ENCODE measurements around the gene GPER1.
"Not testable (repeated sequence)": the region's sequence is repeated elsewhere in the genome, so short reads cannot be mapped to it uniquely, and the experiment has no call there.

Gene GPER1

DNA sequence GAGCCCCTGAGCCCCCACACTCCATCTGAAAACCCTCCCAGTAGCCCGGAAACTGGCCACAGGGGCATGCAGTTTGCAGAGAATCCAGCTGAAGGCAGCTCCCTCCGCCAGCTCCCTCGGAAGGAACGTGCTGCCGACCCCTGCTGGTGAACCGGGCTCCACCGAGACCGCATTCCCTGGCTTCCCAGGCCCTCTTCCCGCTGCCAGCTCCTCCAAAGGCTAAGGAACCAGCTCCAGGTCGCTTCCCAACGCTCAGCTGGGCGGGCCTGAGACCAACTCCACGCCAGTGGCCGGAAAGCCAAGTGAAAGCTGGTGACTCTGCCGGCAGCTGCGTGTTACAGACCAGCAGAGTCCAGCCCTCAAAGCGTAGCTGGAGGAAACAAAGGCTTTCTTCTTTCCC is 35.8 kb downstream of the GPER1 start:
- peak; percentile 26 for DNase-seq

DNA sequence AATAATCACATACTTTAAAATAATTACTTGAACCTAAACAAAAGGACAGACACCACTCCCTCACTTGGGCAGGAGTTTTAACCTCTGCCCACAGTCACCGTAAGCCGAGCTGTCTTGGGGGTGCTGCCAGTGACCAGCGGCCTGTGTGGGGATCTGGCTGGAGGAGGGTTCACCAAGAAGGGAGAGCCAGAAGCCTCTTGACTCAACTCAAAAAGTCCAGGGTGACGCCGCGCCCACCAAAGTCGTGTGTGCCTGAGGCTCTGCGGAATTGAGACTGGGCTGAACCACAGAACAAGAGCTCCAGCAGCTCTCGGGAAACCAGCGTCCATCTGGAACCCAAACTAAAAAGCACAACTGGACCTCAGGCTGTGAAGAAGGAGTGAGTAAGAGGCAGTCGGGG is 36.3 kb downstream of the GPER1 start:
- DNase-seq: no peak

DNA sequence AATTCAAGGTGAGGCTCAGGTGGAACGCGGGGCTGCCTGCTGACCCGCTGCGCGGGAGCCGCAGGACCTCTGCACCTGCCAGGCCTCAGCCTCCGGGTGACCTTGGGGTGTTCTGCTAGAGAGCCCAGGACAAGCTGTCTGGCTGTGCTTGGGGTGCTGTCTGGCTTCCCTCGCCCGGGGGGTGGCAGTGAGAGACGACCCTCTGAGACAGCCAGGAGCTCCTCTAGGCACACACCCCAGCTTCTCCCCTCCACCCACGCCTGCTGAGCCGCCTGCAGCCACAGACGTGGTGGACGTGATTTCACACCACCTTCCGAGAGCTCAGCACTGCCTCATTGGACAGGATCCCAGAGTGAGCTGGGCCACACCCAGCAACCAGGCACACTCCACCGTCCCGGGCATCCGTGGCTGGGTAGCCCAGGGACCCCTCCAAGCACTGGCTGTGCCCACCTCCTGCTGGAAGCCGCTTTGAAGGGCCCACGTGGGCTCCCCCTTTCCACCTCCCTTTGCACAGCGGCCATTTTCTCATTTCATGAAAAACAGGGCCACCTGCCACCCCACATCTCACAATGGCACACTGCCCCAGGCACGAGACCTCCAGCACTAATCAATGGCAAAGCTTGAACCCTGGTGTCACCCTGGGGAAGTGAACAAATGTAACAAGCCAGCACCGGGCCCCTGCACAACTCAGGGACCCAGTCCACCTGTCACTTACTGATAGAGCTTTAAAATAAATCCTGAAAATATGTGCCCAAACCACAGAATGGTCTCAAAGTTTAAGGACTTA is 37.1 kb downstream of the GPER1 start:
- no peak for DNase-seq

DNA sequence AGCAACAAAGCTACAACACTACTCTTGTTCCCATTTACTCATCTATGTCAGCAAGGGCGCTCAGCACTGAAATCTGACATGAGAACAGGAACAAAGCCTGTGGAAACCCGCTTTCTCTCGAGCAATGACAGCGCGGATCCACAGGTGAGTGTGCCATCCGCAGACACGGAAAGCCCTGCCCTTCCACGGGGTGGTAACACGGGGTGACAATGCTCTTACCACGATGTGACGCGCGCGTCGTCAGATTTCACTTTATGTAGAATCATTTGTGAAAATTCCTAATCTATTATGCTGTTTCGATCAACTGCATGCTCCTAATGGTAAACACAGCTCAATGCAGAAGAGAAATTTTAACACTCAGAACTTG is 37.7 kb downstream of the GPER1 start:
- DNase-seq: no peak

DNA sequence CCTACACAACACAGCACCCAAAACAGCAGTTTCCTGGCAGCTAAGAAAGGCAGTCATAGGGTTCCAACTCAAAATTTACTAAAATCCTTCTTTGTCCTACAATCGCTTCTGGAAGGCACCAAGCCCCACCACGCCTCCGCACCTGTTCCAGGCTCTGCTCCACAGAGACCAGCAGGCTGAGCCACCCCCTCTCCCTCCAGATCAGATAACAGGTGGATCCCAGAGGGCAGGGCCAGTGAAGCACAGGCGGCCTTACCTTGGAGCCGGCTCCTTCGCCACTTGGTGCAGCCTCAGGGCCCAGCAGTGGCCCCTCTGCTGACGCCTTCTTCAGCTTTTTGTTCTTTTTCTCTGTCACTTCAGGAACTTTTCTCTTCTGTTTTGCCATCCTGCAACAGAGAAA is 39.1 kb downstream of the GPER1 start:
- DNase-seq: no peak

DNA sequence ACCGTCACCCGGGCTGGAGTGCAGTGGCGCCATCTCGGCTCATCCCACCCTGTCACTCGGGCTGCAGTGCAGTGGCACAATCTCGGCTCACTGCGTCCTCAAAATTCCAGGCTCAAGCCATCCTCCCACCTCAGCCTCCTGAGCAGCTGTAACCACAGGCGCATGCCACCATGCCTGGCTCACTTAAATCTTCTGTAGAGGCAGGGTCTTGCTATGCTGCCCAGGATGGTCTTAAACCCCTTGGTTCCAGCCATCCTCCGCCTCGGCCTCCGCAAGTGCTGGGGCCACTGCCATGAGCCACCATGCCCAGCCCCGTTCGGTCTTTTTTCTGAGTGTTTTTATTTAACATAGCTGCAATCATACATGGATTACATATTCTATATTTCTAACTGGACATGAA is 41.5 kb downstream of the GPER1 start:
- DNase-seq: no peak

DNA sequence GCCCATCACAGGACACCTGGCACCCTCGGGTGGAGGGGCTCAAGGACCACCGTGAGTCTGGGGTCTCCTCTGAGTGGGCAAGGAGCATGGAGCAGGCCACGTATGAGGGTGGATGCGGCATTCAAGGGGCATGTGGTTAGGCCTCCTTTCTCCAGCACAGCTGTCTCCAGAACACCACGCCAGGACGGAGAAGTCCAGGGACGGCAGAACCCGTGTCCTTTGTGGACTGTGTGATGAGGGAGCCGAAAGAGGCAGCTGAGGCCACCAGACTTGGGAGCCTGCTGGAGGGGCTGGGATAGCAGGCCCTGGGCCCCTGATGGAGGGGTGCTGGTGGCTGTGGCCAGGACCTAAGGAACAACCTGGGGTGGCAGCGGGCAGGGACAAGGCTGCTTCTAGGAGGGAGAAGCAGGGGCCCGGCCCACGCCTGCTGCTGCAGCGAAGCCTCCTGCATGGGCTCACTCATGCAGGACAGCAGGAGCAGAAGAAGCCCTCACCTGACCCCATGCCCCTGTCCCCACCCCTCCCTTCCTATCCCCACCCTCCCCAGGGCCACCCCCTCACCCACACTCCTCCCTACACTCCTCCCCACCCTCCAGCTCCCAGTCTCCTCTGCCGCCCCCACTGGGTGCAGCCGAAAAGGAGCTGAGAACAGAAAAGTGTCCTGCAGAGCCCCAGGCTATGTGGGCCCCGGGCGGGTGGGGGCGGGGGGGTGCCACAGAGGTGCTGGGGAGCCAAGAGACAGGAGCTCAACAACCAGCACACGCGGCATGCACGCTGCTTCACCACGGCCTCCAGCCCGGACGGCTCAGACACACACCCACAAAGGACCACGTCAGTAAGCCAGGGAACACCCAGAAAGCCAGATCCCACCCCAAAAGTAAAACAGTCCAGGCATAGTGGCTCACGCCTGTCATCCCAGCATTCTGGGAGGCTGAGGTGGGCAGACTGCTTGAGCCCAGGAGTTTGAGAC is 42.4 kb downstream of the GPER1 start:
- no peak for DNase-seq

DNA sequence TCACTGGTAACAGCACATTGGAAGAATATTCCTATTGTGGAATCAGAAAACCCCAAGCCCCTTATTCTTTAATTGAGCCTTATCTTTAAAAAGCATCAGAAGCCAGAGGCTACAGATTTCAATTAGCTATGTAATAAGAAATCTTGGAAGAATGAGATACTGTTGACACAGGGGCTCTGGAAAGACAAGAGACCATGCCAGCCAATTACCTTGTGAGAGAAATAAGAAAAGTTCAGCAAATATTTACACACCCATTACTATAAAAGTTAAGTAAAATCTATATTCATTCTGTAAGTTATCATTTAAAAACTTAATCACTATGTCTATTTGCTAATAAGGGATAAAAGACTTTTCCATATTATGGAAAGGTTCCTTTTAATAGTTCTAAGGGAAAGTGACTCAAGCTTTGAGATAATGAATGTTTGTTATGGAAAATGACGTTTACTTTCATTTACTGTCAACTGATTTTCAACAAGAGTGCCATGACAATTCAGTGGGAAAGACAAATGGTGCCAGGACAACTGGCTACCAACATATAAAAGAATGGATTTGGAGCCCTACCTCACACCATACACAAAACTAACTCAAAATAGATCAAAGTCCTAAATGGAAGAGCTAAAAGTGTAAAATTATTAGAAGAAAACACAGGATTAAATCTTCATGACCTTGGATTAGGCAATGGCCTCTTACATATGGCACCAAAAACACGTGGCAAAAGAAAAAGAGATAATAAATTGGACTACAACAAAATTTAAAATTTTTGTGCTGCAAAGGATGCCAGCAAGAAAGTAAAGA is 43.8 kb downstream of the GPER1 start:
- DNase-seq: no peak

DNA sequence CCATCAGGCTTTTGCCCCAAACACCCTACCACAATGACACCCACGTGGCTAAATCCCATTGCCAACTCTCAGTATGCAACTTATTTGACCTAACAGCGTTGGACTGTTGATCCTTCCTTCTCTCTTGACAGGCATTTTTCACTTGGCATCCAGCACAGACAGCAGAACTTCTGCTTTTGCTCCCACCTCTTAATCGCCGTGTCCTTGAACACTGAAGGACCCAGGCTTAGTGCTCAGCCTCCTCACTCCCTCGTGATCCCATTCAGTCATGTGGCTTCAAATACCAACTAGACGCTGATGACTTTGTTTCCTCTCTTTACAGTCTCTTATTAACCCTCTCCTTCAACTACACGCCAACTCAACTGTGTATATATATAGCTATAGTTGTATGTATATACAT is 47.0 kb downstream of the GPER1 start:
- DNase-seq: no peak

DNA sequence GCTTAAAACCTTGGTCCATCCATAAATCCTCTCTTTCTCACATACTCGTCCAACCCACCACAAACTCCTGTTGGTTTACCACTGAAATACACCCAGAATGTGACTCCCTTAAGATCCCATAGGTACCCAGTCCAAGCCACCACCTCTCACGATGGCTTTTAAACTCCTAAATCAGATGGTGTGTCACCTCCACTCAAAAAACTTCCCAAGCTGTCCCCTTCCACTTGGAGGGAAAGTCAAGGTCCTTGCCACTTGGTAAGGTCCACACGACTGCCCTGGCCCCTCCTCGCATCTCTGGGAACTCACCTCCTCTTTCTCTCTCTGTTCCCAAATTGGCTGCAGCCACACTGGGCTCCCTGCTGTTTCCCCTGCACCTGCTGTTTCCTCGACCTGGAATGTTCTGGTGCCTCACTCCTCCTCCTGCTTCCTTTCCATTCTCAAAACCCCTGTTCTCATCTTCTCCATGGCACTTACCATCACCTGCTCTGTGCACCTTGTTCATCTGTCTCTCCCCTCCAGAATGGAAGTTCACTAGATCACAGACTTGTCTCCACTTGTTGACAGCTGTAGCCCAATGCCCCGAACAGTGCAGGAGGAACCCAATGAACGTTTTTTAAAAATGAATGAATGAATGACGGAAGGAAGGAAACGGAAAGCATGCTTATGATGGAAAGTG is 49.1 kb downstream of the GPER1 start:
- no peak for DNase-seq

DNA sequence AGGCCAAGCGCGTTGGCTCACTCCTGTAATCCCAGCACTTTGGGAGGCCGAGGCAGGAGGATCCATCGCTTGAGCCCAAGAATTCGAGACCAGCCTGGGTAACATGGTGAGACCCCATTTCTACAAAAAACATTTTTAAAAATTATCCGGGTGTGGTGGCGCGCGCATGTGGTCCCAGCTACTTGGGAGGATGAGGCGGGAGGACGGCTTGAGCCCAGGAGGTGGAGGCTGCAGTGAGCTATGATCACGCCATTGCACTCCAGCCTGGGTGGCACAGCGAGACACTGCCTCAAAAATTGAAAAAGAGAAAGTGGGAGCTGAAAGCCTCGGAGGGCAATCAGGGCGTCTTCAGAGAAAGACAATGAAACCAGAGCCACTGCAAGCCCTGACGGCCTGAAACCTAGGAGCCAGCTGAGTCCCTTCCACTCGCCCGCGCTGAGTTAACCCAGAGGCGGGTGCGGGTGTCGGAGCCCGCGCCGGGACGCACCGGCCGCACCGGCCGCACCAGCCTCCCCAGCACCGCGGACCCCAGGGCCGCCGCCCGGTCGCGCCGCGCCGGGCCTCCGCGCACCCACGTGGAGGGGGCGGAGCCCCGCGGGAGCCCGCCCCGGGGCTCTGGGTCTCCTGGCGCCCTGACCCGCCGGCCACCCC is 49.7 kb downstream of the GPER1 start:
- peak; percentile 17 for DNase-seq

DNA sequence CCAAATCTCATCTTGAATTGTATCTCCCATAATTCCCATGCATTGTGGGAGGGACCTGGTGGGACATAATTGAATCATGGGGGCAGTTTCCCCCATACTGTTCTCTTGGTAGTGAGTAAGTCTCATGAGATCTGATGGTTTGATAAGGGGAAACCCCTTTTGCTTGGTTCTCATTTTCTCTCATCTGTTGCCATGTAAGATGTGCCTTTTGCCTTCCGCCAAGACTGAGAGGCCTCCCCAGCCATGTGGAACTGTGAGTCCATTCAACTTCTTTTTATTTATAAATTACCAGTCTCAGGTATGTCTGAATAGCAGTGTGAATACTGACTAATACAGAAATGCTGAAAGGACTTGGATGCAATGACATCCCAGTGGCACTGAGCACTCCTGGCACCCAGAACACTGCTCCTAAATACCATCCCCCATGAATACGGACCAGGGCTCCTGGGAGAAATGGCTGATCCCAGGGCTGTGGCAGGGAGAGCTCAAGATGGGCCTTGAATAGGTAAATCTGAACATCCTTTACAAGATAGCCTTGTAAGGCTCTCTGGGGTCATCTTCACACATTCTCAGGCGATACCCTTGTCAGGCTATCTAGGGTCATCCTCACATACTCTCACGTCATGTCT is 52.7 kb downstream of the GPER1 start:
- DNase-seq: no peak

DNA sequence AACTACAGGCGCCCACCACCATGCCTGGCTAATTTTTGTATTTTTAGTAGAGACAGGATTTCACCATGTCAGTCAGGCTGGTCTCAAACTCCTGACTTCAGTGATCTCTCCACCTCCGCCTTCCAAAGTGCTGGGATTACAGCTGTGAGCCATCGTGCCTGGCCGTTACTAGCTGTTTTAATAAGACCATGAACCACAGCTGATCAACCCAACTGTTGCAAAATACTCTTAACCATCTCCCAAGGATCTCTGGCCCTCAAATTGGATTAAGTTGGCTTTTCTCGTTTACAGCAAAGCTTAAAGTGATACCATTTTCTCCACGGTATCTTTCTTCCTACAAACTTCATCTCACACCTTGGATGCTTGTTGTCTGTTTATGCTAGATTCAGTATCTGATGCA is 53.7 kb downstream of the GPER1 start:
- DNase-seq: no peak

DNA sequence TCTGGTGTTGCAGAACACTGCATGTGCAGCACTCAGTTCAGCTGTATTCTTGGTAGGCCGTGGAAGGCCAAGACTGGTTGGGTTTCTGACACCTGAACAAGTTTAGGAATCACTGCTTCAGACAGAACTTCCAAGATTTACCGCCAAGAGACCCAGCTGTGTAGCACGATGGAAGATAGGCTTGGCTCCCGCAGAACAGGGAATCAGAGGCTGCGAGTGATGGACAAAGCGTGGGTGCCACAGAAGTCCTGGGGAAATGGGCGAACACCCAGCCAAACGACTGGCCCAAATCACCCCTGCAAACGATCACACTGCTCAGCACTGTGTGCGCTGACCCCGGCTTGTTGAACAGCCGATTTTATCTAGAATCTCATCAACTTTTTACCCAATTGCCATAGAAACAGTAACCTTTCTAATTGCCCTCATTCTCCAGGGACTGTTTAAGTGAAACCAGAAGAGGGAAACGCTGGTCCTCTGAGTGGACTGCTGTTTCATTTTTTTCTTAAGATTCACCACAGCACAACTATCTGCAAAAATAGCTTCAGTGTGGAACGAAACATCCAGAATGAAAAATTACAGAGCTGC is 54.2 kb downstream of the GPER1 start:
- no peak for DNase-seq

DNA sequence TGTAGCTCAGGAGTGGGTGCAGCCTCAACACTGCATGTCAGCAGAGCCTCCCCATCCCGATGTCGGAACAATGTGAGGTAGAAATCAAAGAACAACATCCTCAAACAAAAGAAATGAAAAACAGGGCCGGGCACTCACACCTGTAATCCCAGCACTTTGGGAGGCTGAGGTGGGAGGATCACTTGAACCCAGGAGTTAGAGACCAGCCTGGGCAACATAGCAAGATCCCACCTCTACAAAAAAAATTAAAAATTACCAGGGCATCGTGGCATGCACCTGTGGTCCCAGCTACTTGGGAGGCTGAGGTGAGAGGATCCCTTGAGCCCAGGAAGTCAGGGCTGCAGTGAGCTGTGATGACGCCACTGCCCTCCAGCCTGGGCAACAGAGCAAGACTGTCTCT is 55.1 kb downstream of the GPER1 start:
- not testable (repeated sequence) for DNase-seq
